GM06990 (cell line): ENCODE results near the gene TOGARAM1.

ENCODE experiments used
- DNase-seq: peaks from one replicate; pipeline ENCODE4 v3.0.0-alpha.2; 2011; ENCODE audit not compliant: insufficient read length; ENCODE audit errors: extremely low read depth
- H3K27me3 ChIP-seq: replicated peaks from 2 replicates; pipeline ENCODE4 v1.6.0; 2011; ENCODE audit warnings: low read length; ENCODE audit not compliant: control insufficient read depth, insufficient read depth
- H3K36me3 ChIP-seq: 2 replicates; pipeline ENCODE4 v1.5.1; 2011; ENCODE audit warnings: low read length; ENCODE audit not compliant: control insufficient read depth, insufficient read depth
- H3K4me3 ChIP-seq: replicated peaks from 2 replicates; pipeline ENCODE4 v1.5.1; 2011; ENCODE audit warnings: low read depth, mild to moderate bottlenecking, control low read depth, low read length
- TF ChIP-seq, protein P1 (sequence below): IDR thresholded peaks from 2 replicates; pipeline ENCODE4 v1.5.1; 2011; ENCODE audit warnings: low read length, control low read depth, mild to moderate bottlenecking, inconsistent platforms; ENCODE audit not compliant: insufficient read depth, poor library complexity, severe bottlenecking

Gene TOGARAM1

GRCh38 chr14:45083617-45083975 is 121.6 kb downstream of the TOGARAM1 start:
- no peaks in the 10 kb centered on the region for H3K27me3 ChIP-seq
- H3K36me3 ChIP-seq = no peaks in the 10 kb centered on the region
- TF ChIP-seq, protein P1, sequence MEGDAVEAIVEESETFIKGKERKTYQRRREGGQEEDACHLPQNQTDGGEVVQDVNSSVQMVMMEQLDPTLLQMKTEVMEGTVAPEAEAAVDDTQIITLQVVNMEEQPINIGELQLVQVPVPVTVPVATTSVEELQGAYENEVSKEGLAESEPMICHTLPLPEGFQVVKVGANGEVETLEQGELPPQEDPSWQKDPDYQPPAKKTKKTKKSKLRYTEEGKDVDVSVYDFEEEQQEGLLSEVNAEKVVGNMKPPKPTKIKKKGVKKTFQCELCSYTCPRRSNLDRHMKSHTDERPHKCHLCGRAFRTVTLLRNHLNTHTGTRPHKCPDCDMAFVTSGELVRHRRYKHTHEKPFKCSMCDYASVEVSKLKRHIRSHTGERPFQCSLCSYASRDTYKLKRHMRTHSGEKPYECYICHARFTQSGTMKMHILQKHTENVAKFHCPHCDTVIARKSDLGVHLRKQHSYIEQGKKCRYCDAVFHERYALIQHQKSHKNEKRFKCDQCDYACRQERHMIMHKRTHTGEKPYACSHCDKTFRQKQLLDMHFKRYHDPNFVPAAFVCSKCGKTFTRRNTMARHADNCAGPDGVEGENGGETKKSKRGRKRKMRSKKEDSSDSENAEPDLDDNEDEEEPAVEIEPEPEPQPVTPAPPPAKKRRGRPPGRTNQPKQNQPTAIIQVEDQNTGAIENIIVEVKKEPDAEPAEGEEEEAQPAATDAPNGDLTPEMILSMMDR = no peak
- H3K4me3 ChIP-seq = peak overlapping the region; percentile 60
- no peak for DNase-seq

DNA sequence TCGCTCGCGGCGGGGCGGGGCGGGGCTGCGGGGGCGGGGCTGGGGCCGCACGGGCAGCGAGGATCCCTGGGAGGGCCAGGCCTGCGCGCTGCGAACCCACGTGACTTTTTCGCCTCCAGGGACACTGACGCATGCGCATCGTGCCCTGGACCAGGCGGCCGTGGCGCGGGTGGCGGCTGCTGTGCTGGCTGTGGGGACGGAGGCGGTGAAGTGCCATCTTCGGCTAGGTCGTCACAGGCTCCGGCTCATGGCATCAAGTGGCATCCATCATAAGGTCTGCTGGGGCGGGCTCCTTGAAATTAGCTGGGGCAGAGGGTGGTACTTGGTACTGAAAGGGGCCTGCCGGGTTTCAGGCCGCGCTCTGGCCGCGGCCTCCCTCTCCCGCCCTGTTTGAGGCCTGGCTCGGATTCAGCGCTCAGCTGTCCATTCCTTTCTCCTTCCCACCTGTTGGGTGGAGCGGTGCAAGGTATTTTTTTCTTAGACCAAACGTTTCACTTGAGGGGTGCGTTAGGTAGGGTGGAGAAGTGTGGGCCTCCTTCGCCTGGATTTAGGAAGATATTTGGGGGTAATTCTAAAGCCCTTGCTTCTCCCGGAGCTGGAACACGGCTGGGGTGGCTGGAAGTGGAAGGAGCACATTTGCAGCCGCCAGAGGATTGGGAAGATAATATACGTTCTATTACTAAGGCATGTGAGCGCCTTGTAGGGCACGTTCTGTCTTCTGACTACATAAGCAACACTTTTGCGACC is 122.2 kb downstream of the TOGARAM1 start, which contains the start of gene PRPF39:
Gene PRPF39 (plus strand): TSS at position 141 of the 747 bp plus-strand sequence. CDS start 11,124 bp downstream, outside the sequence.
- Histone ChIP-seq H3K4me3 (peak within 1 kb of the TSS; percentile 74), H3K27me3 (no peaks in the 10 kb centered on the region), H3K36me3 (no peaks in the 10 kb centered on the region)
- TF ChIP-seq, protein P1 = no peak
- peak; percentile 95 for DNase-seq

DNA sequence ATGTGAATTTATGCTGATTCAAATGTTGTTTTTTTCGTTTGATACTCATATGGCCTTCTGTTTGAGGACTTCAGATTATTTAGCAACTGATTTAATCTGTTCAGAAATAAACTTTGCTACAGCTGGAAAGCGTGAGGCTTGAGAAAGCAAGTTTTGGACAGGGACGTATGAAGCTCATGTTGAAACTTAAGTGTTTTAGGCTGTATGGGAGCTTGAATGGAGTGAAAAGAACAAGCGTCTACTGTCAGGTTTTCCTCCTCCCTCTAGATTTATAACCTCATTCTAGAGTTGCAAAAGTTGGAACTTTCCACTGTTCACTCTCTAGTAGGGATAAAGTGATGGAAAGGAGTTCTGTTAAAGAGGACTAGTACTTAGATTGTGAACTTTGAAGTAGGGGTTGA is 123.0 kb downstream of the TOGARAM1 start:
- peak overlapping the region; percentile 74 for H3K4me3 ChIP-seq
- no peak for DNase-seq
- no peaks in the 10 kb centered on the region; the same call in 1 of the 2 replicates for H3K36me3 ChIP-seq
- TF ChIP-seq, protein P1 = no peak
- H3K27me3 ChIP-seq = no peaks in the 10 kb centered on the region

DNA sequence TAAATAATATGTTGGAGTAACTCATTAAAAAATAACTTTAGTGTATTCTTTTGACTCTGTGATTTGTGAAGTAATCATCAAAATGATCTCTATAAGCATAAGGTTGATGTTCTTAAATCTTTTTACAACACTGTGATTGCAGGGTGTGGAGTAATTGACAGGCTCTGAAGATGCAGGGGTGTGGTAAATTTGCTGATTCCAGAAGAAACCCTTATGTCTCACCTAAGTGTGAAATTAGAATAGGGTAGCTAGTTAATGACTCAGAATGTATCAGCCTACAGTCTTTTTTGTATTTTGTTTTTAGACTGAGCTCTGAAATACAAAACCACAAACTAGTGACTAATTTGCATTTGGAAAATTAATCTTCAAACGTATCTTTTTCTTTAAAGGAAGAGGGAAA is 127.8 kb downstream of the TOGARAM1 start:
- peak; percentile 23 for DNase-seq
- TF ChIP-seq, protein P1 = no peak
- Histone ChIP-seq H3K36me3 (no peaks in the 10 kb centered on the region; the same call in none of the 2 replicates), H3K4me3 (no peak overlapping the region), H3K27me3 (no peaks in the 10 kb centered on the region)

- TF ChIP-seq, protein P1 = no peak
- no peak for DNase-seq
- Histone ChIP-seq H3K4me3 (no peak overlapping the region), H3K36me3 (peaks cover 3% of the 10 kb centered on the region), H3K27me3 (no peaks in the 10 kb centered on the region)
Observed at GRCh38 chr14:45091710-45092109, 129.7 kb downstream of the TOGARAM1 start.
